Mucosa of descending colon (tissue), 3 donors: Measurements from ENCODE around the gene MYO1E. TPM values are rescaled to one million over a fixed set of nuclear protein-coding genes. Genes with fewer than 3 reads are reported as not detected.
"Not testable (repeated sequence)": the region's sequence is repeated elsewhere in the genome, so short reads cannot be mapped to it uniquely, and the experiment has no call there.

Experiments used
- ATAC-seq: fragments of 200-7000 bp; cut with Tn5 transposase; one replicate; pipeline ENCODE4 v1.9.1; 2020; ENCODE audit warnings: mild to moderate bottlenecking, moderate library complexity
- DNase-seq, 3 donors: peaks; one replicate each; pipeline ENCODE4 v3.0.0-alpha.2; 2020
- H3K36me3 ChIP-seq: fragments of 200-600 bp; one replicate; pipeline ENCODE4 v1.8.0; 2021; ENCODE audit warnings: low read depth, mild to moderate bottlenecking
- H3K4me1 ChIP-seq: fragments of 200-600 bp; one replicate; pipeline ENCODE4 v1.8.0; 2021; ENCODE audit warnings: low read depth, mild to moderate bottlenecking
- H3K4me3 ChIP-seq: fragments of 200-600 bp; one replicate; pipeline ENCODE4 v1.8.0; 2021; ENCODE audit warnings: mild to moderate bottlenecking
- H3K9me3 ChIP-seq: fragments of 200-600 bp; one replicate; pipeline ENCODE4 v1.8.0; 2021; ENCODE audit warnings: mild to moderate bottlenecking
- CTCF ChIP-seq: fragments of 200-600 bp; IDR thresholded peaks from one replicate; pipeline ENCODE4 v1.8.0; 2022; ENCODE audit warnings: antibody characterized with exemption, mild to moderate bottlenecking
- intact Hi-C, 2 donors: fragments of 100-400 bp; cut with DNase I in 1 of 2; cut with micrococcal nuclease in 1 of 2; formaldehyde crosslinking; loops; one replicate each; pipeline versions ENCODE4 v1.11.0 to v1.11.1; 2022; cut with DNase I, micrococcal nuclease
- total RNA-seq, 3 donors: library from RNA; stranded (reverse); fragmentation: NEBNext Ultra II Directional in 2 of 3; extraction: Animal tissue kit (Norgen Biotek cat#: 25700) in 2 of 3; gene quantifications; one replicate each; pipeline versions ENCODE4 v1.2.1 to v1.2.4, GENCODE V29; 2021 to 2023
- donor health status: DM: no; HTN: no; CAD: no; lungs with moderate emphysema.
- donor health status: DM: no; HTN: no; CAD: no.
- donor health status: DM: no; HTN: yes; CAD: no.

MYO1E gene
- total RNA-seq, 3 donors from 2014 or later = 189 to 325 (median 283) TPM

- Histone ChIP-seq H3K4me3 (no peak overlapping the region), H3K36me3 (no peaks in the 10 kb centered on the region), H3K4me1 (peaks cover 7% of the 10 kb centered on the region), H3K9me3 (no peaks in the 10 kb centered on the region)
- ATAC-seq (no peak), DNase-seq (no peak)
- intact Hi-C loops = no loop called here
- no peak for TF ChIP-seq CTCF
Measured at GRCh38 chr15:59396679-59397078, 24.0 kb upstream of the MYO1E start.

- Histone ChIP-seq H3K9me3 (no peaks in the 10 kb centered on the region), H3K4me1 (peaks cover 4% of the 10 kb centered on the region), H3K4me3 (no peak overlapping the region), H3K36me3 (no peaks in the 10 kb centered on the region)
- intact Hi-C loops = no loop called here
- no peak for DNase-seq
- no peak for TF ChIP-seq CTCF
- ATAC-seq = no peak
Measured at GRCh38 chr15:59396211-59396610, 23.5 kb upstream of the MYO1E start.

- intact Hi-C loops = no loop called here
- DNase-seq (no peak), ATAC-seq (no peak)
- Histone ChIP-seq H3K9me3 (no peaks in the 10 kb centered on the region), H3K4me1 (no peaks in the 10 kb centered on the region), H3K36me3 (no peaks in the 10 kb centered on the region), H3K4me3 (no peak overlapping the region)
- no peak for TF ChIP-seq CTCF
Measured at GRCh38 chr15:59394166-59394661, 21.5 kb upstream of the MYO1E start.

- DNase-seq (no peak), ATAC-seq (no peak)
- Histone ChIP-seq H3K4me3 (no peak overlapping the region), H3K9me3 (no peaks in the 10 kb centered on the region), H3K36me3 (no peaks in the 10 kb centered on the region), H3K4me1 (no peaks in the 10 kb centered on the region)
- TF ChIP-seq CTCF = no peak
- intact Hi-C loops = no loop called here
Measured at GRCh38 chr15:59392299-59392698, 19.6 kb upstream of the MYO1E start.

- Histone ChIP-seq H3K9me3 (no peaks in the 10 kb centered on the region), H3K4me3 (no peak overlapping the region), H3K36me3 (no peaks in the 10 kb centered on the region), H3K4me1 (no peaks in the 10 kb centered on the region)
- intact Hi-C loops = no loop called here
- ATAC-seq = no peak
- DNase-seq = no peak
- no peak for TF ChIP-seq CTCF
Measured at GRCh38 chr15:59388670-59389069, 16.0 kb upstream of the MYO1E start.

GRCh38 chr15:59387196-59387878 is 14.7 kb upstream of the MYO1E start:
- H3K9me3 ChIP-seq, DNase-seq, H3K36me3 ChIP-seq, H3K4me3 ChIP-seq, ATAC-seq, intact Hi-C loops, H3K4me1 ChIP-seq: not testable (repeated sequence)
